ENCODE results near the gene MT1B. TPM values are rescaled to one million over a fixed set of nuclear protein-coding genes. Genes with fewer than 3 reads are reported as not detected.

Gene MT1B
- total RNA-seq, 1 donor from 2014 or later = not detected

DNA sequence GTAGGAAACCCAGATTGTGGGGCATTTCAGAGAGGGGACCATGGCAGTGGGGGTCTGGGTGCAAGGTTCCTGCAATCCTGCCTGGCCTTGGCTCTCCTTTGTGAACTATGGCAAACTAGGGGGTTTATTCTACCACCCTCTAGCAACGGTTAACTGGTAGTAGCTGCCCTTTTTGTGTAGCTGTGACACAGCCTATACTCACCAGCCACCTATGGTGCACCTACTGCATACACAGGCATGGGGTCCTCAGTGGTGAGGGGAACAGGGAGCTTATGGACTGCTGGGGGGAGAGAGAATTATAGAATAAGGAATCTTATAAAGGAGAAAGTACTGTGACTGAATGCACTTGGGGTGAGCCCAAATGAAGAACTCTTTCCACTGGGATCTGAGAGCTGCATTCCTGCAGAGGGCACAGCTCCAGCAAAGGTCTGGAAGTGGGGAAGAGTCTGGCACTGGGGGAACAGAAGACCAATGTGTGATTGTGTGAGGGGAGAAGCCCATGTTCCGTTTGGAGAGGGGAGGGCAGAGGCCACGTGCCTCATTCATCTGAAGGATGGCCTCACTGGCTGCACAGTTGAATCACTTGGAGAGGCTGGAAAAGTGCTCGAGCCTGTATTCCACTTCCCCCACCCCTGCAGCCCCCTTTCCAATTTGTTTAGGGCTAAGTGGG, 32.7 kb downstream of the MT1B start:
- Mint-ChIP-seq H3K27ac (no peak overlapping the region), H3K27me3 (no peaks in the 10 kb centered on the region), H3K9me3 (peaks cover 3% of the 10 kb centered on the region), H3K4me1 (peaks cover 21% of the 10 kb centered on the region), H3K4me3 (peak overlapping the region; percentile 94), H3K36me3 (ENCODE audit: low read depth) (peaks cover 7% of the 10 kb centered on the region)
- intact Hi-C loops (cut with micrococcal nuclease) = no loop called here
- no peak for DNase-seq

GRCh38 chr16:56684926-56685590, 33.4 kb downstream of the MT1B start:
- no peak for DNase-seq
- H3K4me3 Mint-ChIP-seq = no peak overlapping the region
- H3K27me3 Mint-ChIP-seq = no peaks in the 10 kb centered on the region
- H3K36me3 Mint-ChIP-seq (ENCODE audit: low read depth) = peaks cover 7% of the 10 kb centered on the region
- intact Hi-C loops (cut with micrococcal nuclease) = no loop called here
- H3K9me3 Mint-ChIP-seq = peaks cover 3% of the 10 kb centered on the region
- H3K4me1 Mint-ChIP-seq = peaks cover 21% of the 10 kb centered on the region
- no peak overlapping the region for H3K27ac Mint-ChIP-seq

DNA sequence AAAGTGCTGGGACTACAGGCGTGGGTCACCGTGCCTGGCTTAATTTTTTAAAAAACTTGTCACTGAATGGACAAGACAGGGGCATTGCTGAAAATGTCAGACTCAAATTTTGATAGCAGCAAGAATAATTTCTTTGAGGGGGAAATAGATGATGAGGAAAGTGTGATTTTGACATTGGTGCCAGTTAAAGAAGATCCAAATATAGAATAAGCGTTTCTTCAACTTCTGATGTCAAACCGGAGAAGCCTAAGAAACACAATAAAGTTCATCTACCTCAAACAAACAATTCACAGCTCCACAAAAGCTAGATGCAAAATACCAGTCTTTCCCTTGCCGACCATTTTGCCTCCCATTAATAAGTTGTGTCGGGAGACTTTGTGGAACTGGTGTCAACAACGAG, 35.1 kb downstream of the MT1B start:
- Mint-ChIP-seq H3K27me3 (no peaks in the 10 kb centered on the region), H3K4me3 (no peak overlapping the region), H3K4me1 (peaks cover 16% of the 10 kb centered on the region), H3K27ac (no peak overlapping the region), H3K9me3 (peaks cover 3% of the 10 kb centered on the region), H3K36me3 (ENCODE audit: low read depth) (peaks cover 7% of the 10 kb centered on the region)
- no peak for DNase-seq
- intact Hi-C loops (cut with micrococcal nuclease) = no loop called here

- Mint-ChIP-seq H3K4me3 (no peak overlapping the region), H3K9me3 (peaks cover 3% of the 10 kb centered on the region), H3K36me3 (ENCODE audit: low read depth) (peaks cover 6% of the 10 kb centered on the region), H3K27me3 (no peaks in the 10 kb centered on the region), H3K4me1 (peaks cover 4% of the 10 kb centered on the region), H3K27ac (no peak overlapping the region)
- intact Hi-C loops (cut with micrococcal nuclease) = no loop called here
- DNase-seq = no peak
Measured at GRCh38 chr16:56688762-56689161, 37.1 kb downstream of the MT1B start.

- H3K9me3 Mint-ChIP-seq = peaks cover 3% of the 10 kb centered on the region
- no peaks in the 10 kb centered on the region for H3K27me3 Mint-ChIP-seq
- peaks cover 3% of the 10 kb centered on the region for H3K36me3 Mint-ChIP-seq (ENCODE audit: low read depth)
- no peak overlapping the region for H3K4me3 Mint-ChIP-seq
- no peak for DNase-seq
- intact Hi-C loops (cut with micrococcal nuclease) = no loop called here
- peaks cover 1% of the 10 kb centered on the region for H3K4me1 Mint-ChIP-seq
- no peak overlapping the region for H3K27ac Mint-ChIP-seq
Measured at GRCh38 chr16:56689171-56689570, 37.5 kb downstream of the MT1B start.

GRCh38 chr16:56690420-56691122, 38.9 kb downstream of the MT1B start:
- intact Hi-C loops (cut with micrococcal nuclease) = no loop called here

GRCh38 chr16:56691885-56692284, 40.2 kb downstream of the MT1B start:
- Mint-ChIP-seq H3K4me3 (no peak overlapping the region), H3K9me3 (no peaks in the 10 kb centered on the region), H3K27me3 (no peaks in the 10 kb centered on the region), H3K27ac (no peak overlapping the region), H3K4me1 (no peaks in the 10 kb centered on the region), H3K36me3 (ENCODE audit: low read depth) (no peaks in the 10 kb centered on the region)
- intact Hi-C loops (cut with micrococcal nuclease) = no loop called here
- DNase-seq = no peak

More at GRCh38 chr16:56690420-56691122, 38.9 kb downstream of the MT1B start:
- no peak for DNase-seq
- no peaks in the 10 kb centered on the region for H3K4me1 Mint-ChIP-seq
- H3K36me3 Mint-ChIP-seq (ENCODE audit: low read depth) = peaks cover 3% of the 10 kb centered on the region
- H3K27ac Mint-ChIP-seq = no peak overlapping the region
- peaks cover 3% of the 10 kb centered on the region for H3K9me3 Mint-ChIP-seq
- no peak overlapping the region for H3K4me3 Mint-ChIP-seq
- no peaks in the 10 kb centered on the region for H3K27me3 Mint-ChIP-seq

DNA sequence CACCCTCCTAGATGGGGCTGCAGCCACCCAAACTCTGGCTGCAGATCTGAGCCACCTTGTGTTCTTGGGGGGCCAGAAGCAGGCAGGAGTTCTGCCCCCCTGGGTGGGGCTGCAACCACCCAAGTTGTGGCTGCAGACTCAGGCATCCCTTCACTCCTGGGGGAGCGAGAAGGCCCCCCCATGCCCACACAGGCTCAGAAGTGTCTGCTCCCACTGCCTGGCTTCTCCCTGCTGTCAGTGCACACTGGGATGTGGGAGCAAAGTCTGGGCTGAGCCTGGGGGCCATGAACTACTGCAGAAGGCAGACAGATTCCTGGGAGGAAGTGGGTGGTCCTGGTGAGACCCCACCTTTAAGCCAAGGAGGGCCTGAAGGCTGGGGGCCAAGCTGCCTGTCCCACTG, 43.6 kb downstream of the MT1B start:
- intact Hi-C loops (cut with micrococcal nuclease) = no loop called here
- Mint-ChIP-seq H3K9me3 (no peaks in the 10 kb centered on the region), H3K27ac (no peak overlapping the region), H3K36me3 (ENCODE audit: low read depth) (no peaks in the 10 kb centered on the region), H3K4me3 (no peak overlapping the region), H3K4me1 (no peaks in the 10 kb centered on the region), H3K27me3 (peaks cover 5% of the 10 kb centered on the region)
- DNase-seq = no peak

GRCh38 chr16:56697456-56698155, 45.9 kb downstream of the MT1B start:
- H3K9me3 Mint-ChIP-seq = no peaks in the 10 kb centered on the region
- H3K4me1 Mint-ChIP-seq = peaks cover 9% of the 10 kb centered on the region
- H3K36me3 Mint-ChIP-seq (ENCODE audit: low read depth) = no peaks in the 10 kb centered on the region
- DNase-seq = no peak
- no peak overlapping the region for H3K27ac Mint-ChIP-seq
- H3K27me3 Mint-ChIP-seq = peaks cover 5% of the 10 kb centered on the region
- intact Hi-C loops (cut with micrococcal nuclease) = no loop called here
- no peak overlapping the region for H3K4me3 Mint-ChIP-seq

DNA sequence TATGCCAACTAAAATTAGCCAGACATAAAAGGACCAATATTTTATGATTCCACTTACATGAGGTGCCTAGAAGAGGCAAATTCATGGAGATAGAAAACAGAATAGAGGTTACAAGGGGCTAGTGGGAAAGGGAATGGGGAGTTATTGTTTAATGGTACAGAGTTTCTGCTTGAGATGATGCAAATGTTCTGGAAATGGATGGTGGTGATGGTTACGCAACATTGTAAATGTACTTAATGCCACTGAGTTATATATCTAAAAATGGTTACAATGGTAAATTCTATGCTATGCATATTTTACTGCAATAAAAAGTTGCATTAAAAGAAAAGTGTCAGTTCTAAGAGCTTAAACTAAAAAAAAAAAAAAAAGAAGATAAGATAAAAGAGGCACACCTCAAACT, 48.5 kb downstream of the MT1B start:
- no peaks in the 10 kb centered on the region for H3K36me3 Mint-ChIP-seq (ENCODE audit: low read depth)
- intact Hi-C loops (cut with micrococcal nuclease) = loop anchor here (10.0 kb wide), 1 partner anchor 185 kb away; no protein-coding TSS in a partner anchor
- H3K27me3 Mint-ChIP-seq = peaks cover 5% of the 10 kb centered on the region
- H3K4me1 Mint-ChIP-seq = peaks cover 9% of the 10 kb centered on the region
- H3K27ac Mint-ChIP-seq = no peak overlapping the region
- no peaks in the 10 kb centered on the region for H3K9me3 Mint-ChIP-seq
- no peak overlapping the region for H3K4me3 Mint-ChIP-seq
- no peak for DNase-seq

- Mint-ChIP-seq H3K27ac (no peak overlapping the region), H3K4me1 (peaks cover 12% of the 10 kb centered on the region), H3K4me3 (no peak overlapping the region), H3K27me3 (peaks cover 5% of the 10 kb centered on the region), H3K36me3 (ENCODE audit: low read depth) (no peaks in the 10 kb centered on the region), H3K9me3 (no peaks in the 10 kb centered on the region)
- no peak for DNase-seq
- intact Hi-C loops (cut with micrococcal nuclease) = loop anchor here (10.0 kb wide), 1 partner anchor 186 kb away; no protein-coding TSS in a partner anchor
Measured at GRCh38 chr16:56700631-56701030, 48.9 kb downstream of the MT1B start.

DNA sequence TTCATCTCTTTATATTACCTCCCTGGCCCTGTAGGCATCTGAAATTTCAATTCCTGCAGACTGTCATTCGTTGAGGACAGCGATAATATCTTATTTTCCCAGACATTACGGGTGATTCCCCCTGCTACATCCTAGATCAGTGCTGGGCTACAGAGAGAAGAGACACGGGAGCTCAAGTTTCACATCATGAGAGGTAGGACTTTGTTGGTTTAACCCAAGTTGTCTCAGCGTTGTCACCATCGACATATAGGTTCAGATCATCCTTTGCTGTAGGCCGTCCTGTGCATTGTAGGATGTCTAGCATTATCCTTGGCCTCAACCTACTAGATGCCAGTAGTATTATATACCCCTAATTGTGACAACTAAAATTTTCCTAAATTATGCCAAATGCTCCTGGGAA, 49.8 kb downstream of the MT1B start:
- H3K36me3 Mint-ChIP-seq (ENCODE audit: low read depth) = no peaks in the 10 kb centered on the region
- peaks cover 5% of the 10 kb centered on the region for H3K27me3 Mint-ChIP-seq
- intact Hi-C loops (cut with micrococcal nuclease) = loop anchor here (10.0 kb wide), 1 partner anchor 187 kb away; no protein-coding TSS in a partner anchor
- peaks cover 12% of the 10 kb centered on the region for H3K4me1 Mint-ChIP-seq
- no peaks in the 10 kb centered on the region for H3K9me3 Mint-ChIP-seq
- no peak overlapping the region for H3K4me3 Mint-ChIP-seq
- no peak for DNase-seq
- H3K27ac Mint-ChIP-seq = no peak overlapping the region
